DMS 273 treated with DMSO at 0.1 percent for 48 hours (cell line): ENCODE results near the gene WWOX.

Source experiments
- DNase-seq: peaks from one replicate; lab custom pipeline; 2025; lab: John Stamatoyannopoulos, UW

The WWOX gene

GRCh38 chr16:78225919-78226318 lies 126.5 kb downstream of the WWOX start:
- no peak for DNase-seq

- no peak for DNase-seq
Observed at GRCh38 chr16:78227855-78228254, 128.4 kb downstream of the WWOX start.

GRCh38 chr16:78228704-78229103 lies 129.2 kb downstream of the WWOX start:
- DNase-seq, result no peak

- no peak for DNase-seq
Observed at GRCh38 chr16:78230832-78231231, 131.4 kb downstream of the WWOX start.

- DNase-seq, result no peak
Observed at GRCh38 chr16:78235168-78235800, 135.8 kb downstream of the WWOX start.

- DNase-seq, result no peak
Observed at GRCh38 chr16:78235876-78236275, 136.4 kb downstream of the WWOX start.

- no peak for DNase-seq
Observed at GRCh38 chr16:78237841-78238240, 138.4 kb downstream of the WWOX start.

GRCh38 chr16:78240459-78241222 lies 141.2 kb downstream of the WWOX start:
- DNase-seq, result no peak

- no peak for DNase-seq
Observed at GRCh38 chr16:78242239-78242630, 142.8 kb downstream of the WWOX start.

- DNase-seq, result no peak
Observed at GRCh38 chr16:78244131-78244895, 144.9 kb downstream of the WWOX start.

GRCh38 chr16:78246559-78246958 lies 147.1 kb downstream of the WWOX start:
- DNase-seq, result no peak

- no peak for DNase-seq
Observed at GRCh38 chr16:78249056-78249455, 149.6 kb downstream of the WWOX start.

- no peak for DNase-seq
Observed at GRCh38 chr16:78249832-78250231, 150.4 kb downstream of the WWOX start.

GRCh38 chr16:78251115-78251514 lies 151.7 kb downstream of the WWOX start:
- no peak for DNase-seq

GRCh38 chr16:78252757-78253156 lies 153.3 kb downstream of the WWOX start:
- DNase-seq, result no peak

- DNase-seq, result no peak
Observed at GRCh38 chr16:78254841-78255240, 155.4 kb downstream of the WWOX start.

- DNase-seq, result no peak
Observed at GRCh38 chr16:78256686-78257375, 157.4 kb downstream of the WWOX start.

GRCh38 chr16:78257376-78257728 lies 157.9 kb downstream of the WWOX start:
- DNase-seq, result no peak

GRCh38 chr16:78258375-78259065 lies 159.1 kb downstream of the WWOX start:
- no peak for DNase-seq

GRCh38 chr16:78259873-78260272 lies 160.4 kb downstream of the WWOX start:
- no peak for DNase-seq

- no peak for DNase-seq
Observed at GRCh38 chr16:78264642-78265041, 165.2 kb downstream of the WWOX start.

- no peak for DNase-seq
Observed at GRCh38 chr16:78269256-78269655, 169.8 kb downstream of the WWOX start.
